Stimulated activated CD8-positive, alpha-beta memory T cell treated with anti-CD3 and anti-CD28 coated beads, Interleukin-12 subunit alpha, Interleukin-12 subunit beta, amount 100 ng/mL, for 4 hours (primary cell): Measurements from ENCODE around the gene PRR29.
"Not testable (repeated sequence)": the region's sequence is repeated elsewhere in the genome, so short reads cannot be mapped to it uniquely, and the experiment has no call there.

ENCODE experiments used
- DNase-seq: peaks from one replicate; pipeline ENCODE4 v3.0.0-alpha.2; 2020; ENCODE audit warnings: low read depth

Gene PRR29

DNA sequence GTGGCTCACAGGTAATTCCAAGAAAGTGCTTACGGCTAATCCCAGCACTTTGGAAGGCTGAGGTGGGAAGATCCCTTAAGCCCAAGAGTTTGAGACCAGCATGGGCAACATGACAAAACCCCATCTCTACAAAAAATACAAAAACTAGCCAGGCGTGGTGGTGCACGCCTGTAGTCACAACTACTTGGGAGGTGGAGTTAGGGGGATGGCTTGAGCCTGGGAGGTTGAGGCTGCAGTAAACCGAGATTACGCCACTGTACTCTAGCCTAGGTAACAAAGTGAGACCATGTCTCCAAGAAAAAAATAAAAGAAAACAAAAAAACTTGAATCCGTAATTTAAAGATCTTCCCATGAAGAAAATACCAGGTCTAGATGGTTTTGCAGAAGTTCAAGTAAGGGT, 17.3 kb downstream of the PRR29 start:
- DNase-seq, result no peak

DNA sequence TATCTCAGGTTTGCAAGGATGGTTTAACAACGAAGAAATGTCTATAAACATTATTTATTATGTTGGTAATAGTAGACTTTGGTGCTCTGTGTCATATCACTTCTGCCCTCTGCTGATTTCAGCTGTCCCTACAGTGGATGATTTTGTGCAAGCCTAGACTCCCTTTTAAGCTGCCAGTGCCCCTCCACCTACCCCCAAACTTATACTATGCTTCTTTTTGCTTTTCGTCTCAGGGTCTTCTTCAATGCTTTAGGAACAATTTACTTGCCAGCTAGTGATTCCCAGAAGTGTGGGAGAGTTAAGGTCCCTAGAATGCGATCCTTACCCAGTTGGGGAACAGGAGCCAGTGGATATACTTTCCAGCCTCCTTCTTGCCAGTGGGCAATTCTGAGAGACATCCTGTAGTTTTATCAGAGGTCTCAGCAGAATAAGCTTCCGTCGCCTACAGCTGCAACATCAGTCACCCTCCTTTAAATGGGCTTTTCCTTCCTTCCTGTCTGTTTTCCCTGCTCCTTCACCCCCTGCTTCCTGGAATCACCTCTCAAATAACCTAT, 18.2 kb downstream of the PRR29 start:
- DNase-seq, result no peak

DNA sequence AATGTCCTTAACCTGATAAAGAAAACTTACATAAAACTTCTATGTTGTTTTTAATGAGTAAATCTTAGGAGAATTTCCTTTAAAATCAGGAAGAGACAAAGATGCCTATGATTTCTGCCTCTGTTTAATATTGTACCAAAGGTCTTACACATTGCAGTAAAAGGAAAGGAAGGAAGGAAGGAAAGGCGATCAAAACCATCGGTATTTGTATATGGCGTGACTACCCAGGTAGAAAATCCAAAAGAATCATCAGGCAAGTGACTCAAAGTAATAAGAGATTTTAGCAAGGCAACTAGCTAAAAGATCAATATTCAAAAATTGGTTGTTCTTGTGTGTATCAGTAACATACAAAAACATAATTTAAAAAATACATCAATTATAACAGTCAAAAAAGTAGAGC, 18.8 kb downstream of the PRR29 start:
- DNase-seq, result no peak

DNA sequence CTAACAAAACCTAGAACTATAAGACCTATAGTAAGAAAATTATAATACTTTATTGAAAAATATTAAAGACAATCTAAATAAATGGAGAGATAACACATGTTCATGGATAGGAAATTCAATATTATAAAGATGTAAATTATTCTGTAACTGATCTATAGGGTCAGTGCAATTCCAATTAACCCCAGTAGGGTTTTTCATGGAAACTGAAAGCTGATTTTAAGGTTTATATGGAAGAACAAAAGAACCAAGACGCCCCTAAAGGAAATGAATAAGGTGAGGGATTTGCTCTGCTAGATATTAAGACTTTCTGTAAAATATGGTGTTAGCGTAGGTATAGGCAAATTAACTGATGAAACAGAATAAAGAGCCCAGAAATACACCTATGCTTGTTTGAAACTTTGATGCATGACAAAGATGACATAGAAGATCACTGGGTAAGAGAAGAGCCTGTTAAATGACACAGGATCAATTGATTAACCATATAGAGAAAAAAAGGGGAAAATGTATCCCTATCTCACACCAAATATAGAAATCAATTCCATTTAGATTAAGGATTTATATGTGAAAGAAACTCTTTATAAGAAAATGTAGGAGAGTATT, 19.3 kb downstream of the PRR29 start:
- DNase-seq, result no peak

DNA sequence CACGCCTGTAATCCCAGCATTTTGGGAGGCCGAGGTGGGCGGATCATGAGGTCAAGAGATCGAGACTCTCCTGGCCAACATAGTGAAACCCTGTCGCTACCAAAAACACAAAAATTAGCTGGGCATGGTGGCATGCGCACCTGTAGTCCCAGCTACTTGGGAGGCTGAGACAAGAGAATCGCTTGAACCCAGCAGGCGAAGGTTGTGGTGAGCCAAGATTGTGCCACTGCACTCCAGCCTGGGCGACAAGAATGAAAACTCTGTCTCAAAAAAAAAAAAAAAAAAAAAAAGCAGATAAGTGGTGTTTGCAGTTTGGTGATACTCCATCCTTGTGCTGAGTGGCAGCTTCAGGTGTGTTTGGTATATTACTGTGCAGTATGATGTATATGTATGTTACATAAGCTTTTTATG, 21.4 kb downstream of the PRR29 start:
- not testable (repeated sequence) for DNase-seq

DNA sequence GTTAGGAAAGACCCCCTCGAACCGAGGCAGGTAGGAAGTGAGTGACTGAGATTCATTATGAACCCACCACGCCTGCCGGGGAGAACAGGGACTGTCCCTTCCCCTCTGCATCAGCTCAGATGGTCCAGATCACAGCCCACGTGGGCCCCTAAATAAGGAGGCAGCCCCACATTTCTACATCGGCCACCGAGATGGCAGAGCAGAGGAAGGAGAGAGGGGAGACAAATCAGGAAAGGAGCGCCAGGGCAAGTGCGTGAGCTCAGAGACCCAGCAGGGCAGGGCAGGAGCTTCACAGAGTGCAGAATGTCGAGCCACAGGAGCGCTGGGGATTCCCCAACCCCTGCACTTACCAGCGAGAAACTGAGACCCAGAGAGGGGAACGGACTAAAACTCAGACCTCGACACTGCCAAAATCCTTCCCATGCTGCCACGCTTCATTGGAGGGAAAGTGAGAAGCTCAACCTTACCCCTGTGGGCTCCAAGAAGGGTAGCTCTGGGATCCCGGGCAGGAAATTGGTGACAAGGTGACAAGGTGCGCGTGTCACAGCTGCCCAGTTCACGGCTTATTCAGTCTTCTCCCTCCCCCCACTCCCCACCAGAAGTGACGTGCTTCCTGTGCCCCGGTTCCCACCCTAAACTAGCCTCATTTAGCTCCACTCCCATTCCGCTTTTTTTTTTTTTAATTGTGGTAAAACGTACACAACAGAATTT, 22.1 kb downstream of the PRR29 start, which contains the start of gene ICAM2:
Gene ICAM2, minus strand, starts transcription at position 578 of the 711 bp plus-strand sequence. CDS start 13,942 bp downstream, outside the sequence.
- DNase-seq, result peak; percentile 81

DNA sequence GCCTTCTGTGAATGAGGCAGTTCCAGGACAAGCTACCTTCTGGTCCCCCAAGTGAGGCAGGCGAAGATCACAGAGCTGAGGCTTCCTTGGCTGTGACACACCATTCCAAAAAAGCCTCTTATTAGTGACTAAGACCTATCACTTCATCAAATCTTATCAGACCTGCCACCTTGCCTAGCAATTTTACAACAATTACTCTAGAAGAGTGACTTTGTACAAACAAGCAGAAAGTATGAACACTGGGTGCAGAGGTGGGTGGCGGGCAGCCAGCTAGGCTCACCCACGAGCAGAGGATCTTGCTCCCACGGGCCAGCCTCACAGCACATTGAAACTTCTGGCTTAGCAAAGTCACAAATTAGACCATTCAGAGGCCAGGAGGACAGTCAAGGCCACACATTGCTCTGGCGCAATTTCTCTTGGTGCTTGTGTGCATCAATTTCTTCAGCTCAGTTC, 24.5 kb downstream of the PRR29 start:
- DNase-seq, result no peak

DNA sequence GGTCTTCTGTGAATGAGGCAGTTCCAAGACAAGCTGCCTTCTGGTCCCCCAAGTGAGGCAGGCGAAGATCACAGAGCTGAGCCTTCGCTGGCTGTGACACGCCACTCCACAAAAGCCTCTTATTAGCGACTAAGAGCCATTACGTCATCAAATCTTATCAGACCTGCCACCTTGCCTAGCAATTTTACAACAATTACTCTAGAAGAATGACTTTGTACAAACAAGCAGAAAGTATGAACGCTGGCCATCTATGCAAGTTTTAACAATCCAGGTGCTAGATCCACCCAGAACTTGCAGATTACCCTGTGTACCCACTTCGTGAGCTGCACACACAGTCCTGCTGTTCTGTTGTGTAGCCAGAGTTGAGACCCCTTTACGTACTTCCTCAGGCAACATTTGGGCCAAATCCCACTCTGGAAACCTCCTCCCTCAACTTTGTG, 26.1 kb downstream of the PRR29 start:
- no peak for DNase-seq

DNA sequence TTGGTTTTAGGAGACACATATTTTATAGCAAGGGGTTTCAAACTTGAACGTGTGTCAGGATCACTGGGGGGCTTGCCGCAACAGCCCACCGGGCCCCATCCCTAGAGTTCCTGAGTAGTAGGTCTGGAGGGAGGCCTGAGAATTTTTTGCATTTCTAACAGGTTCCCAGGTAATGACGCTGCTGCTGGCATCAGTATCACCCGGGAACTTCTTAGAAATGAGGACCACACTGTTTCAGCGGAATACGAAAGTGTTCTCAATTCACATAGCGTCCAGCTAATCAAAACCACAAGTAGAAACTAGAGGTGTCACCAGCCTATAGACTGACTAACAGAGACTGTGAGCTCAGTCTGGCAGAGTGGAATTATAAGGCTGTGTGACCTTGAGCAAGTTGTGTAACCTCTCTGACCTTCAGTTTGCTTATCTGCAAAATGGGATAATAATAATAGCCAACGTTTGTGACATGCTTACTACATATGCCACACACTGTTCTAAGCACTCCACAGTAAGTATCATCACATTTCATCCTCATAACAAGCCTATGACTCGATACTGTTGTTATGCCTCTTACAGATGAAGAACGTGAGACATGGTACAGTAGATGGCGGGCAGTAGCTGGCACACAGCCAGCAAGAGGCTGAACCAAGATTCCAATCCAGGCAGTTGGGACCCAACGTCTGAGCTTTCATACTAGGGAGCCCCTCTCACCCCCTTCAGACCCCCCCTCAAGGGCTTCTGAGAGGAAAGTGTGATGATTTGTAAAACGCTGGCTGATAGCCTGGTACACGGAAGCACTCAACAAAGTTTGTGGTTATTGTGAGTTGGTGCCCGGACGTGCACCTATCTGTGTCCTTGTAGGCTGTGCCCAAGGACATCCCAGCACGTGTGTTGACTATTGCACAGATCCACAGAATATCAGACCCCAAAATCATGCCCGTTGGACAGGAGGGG, 26.9 kb downstream of the PRR29 start:
- peak; percentile 17 for DNase-seq

DNA sequence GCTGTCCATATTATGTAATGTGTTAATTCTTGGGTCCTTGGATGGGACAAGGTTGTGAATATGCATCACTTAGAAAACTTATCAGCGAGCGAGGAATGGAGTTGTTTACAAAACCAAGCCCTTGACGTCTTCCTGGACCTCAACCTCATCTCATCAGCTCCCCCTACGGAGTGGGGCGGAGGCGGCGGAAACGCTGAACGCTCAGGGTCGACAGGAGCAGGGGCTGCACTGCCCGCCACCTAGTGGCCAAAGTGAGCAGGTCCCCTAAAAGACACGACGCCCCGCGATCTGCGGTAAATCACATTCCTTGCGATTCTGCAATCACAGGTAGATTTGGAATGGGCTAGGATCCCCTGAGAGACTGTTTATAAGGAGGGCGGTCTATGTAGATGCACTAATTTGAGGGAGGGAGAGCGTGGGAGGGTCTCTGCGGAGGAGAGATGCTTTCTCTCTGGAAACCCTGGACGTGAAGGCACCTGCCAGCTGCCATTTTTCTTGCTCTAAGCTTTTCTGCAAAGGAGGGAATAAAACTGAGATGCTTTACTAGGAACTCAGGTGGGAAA, 27.7 kb downstream of the PRR29 start:
- DNase-seq, result peak; percentile 79

DNA sequence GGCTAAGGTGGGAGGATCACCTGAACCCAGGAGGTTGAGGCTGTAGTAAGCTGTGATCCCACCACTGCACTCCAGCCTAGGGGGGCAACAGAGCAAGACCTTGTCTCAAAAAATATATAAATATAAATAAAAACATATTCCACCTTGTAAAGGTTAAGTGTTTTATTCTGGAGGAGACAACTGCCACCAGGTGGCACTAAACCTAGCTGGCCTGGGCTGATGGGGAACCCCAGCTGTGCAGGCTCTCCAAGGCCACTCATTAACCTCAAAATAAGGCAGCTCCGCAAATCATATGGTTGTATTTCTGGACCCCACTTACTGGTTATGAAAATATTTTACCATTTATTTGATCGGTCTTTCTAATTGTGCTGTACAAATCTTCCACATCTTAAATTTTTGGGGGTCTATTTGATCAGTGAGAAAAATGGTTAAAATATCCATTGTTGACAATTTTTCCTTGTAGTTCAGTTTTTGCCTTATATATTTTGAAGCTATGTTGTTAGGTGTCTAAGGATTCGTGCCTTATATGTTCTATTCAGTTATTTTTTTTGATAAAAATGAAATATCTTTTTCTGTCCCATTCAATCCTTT, 30.8 kb downstream of the PRR29 start:
- DNase-seq, result peak; percentile 47

DNA sequence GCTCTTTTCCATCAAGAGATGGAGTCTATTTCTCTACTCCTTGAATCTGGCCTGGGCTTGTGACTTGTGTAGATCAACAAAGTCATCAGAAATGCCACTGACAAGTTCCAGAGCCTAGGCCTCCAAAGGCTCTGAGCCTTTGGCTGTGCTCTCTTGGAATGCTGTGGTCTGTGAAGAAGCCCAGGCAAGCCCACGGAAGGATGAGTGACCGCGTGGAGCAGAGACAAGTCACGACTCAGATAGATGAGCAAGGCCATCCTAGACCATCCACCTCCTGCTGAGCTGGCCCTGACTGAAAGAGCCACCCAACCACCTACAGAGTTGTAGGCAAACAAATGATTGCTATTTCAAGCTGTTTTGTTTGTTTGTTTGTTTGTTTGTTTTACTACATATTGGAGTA, 33.9 kb downstream of the PRR29 start:
- DNase-seq, result no peak

DNA sequence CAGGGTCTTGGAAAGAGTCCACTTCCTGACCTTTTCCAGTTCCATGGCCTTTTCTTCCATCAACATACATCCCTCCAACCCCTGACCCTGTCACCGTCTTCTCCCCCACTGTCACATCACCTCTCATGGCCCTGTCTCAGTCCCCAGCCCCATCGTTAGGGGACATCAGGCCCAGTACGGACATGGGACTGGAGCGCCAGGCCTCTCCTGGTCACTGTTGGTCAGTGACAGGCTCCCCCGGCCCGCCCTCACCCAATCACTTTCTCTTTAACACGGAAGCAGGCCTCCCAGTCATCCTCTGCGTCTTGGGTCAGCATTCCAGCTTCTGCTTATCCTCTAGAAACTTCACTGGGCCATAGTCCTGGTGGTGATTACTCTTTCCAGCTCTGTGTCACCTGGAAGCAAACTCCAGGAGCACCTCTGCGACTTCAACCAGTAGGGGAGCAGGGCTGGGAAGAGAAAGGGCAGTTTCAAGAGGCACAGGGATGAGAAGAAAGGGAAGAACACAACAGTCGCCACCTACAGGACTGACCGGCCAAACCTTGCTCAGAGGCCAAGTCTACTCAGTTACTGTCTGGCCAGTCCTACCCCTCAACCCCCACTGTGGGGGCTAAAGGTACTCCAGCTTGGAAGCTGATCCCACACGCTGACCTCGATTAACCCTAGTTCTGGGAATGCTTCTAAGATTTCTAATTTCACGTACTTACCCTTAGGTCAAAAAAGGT, 38.2 kb downstream of the PRR29 start:
- DNase-seq, result no peak

DNA sequence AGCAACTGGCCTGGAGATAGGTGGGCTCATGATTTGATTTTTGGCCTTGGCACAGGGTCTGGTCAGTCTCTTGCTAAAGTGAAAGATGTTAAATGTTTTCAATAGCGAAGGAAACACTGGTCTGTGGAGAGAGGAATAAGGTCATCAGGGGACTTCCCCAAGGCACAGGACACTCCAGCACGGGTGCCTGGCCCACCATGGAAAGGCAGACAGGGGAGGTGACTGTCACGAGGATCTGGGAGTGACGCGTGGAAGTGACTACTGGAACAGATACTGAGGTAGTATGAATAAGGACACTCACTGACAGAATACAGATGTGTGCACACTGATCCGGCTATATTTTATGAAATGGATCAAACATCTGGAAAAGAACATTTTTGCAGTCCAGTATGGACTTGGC, 39.0 kb downstream of the PRR29 start:
- no peak for DNase-seq

DNA sequence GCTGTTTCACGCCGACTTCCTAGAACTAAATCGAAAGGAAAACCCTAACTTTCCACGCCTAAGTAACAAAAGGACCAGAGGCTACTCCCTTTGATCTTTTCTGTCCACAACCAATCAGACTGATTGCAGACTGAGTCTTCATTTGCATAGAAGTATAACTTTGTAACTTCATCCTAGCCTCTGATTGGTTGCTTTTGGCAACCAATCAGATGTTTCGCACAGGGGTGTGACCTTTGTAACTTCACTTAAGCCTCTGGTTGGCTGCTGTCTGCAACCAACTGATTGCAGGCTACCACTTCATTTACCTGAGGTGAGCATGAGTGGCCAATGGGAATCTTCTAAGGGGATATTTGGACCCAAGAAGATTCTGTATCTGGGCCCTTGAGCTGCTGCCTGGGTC, 39.7 kb downstream of the PRR29 start:
- no peak for DNase-seq

DNA sequence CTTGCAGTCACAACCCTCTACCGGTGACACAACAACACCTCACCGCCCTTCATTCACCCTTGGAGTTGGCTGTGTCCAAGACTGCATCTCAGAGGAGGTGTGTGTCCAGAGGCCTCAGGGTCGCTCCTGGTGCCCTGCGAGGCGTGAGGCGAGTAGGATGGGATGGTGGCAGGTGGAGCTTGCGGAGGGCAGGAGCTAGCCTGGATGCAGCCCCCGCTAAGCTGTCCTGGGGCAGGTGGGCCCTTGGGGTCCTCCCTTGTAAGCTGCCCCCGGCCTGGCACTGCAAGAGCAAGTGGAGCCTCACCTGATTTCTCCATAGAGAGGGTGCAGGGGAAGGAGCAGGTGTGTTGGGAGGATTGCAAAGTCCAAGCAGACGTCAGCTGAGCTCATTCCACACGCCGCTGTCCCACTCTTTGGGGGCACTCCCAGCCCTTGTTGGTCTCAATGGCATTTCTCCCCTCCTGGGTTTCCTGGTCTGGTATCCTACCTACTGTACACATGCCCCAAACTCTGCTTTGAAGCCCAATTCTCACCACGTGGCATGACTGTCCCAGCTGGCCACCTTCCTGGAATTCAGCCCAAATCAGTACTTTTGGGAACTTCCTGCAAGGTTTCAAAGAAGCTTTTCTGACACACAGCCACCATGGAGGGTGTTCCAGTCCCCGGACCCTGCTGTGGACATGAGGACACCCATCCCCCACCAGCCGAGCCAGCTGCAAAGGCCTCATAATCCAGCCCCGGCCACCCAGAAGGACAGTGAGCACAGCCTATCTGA, 40.4 kb downstream of the PRR29 start:
- no peak for DNase-seq

DNA sequence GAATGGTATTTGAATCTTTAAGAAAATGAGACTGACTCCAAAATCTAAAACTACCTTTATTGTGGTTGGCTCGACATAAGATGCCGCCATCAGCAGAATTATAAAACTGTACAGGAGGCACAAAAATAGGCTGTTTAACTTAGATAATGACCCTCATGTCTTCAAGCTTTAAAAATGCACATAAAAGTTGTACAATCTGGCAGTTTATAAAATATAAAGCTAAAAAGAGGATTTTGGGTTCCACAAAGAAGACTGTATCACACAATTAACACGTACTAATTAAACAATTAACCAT, 40.9 kb downstream of the PRR29 start:
- DNase-seq, result no peak

DNA sequence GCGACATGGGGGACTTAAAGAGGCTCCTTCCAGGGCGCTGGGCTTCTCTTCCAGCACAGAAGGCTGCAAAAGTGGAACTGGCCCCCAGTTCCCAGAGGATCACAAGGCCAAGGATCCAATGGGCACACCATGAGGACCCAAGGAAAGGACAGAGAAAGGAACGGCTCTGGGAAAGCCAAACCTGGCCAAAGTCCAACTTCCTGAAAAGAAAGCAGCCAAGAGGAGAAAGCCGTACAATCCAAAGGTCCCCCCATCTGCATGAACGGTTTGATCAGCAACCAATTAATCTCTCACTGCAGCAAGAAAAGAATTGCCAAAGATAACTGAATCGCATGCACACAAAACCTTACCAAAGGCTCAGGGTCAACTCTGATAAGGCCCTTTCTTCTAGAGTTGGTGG, 42.1 kb downstream of the PRR29 start:
- no peak for DNase-seq

DNA sequence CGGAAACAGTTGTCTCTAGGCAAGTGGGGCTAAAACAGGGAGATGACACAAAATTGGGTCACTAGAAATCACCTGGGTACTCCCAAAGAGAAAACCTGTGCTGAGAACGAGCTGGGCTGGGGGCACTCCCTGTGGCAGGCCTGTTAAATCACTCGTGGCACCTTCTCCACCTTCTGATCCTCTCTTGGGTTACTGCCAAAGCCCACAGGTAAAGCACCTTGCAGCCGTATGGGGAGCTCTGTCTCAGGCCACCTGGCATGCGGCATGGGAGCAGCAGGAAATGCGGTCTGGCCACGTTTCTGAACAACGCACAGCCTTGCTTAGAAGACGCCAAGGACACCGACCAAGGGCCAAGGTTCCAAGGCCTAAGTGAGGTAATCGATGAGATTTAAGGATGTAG, 43.8 kb downstream of the PRR29 start:
- no peak for DNase-seq
